Gastroesophageal sphincter (tissue), 4 donors: ENCODE data around the gene DCUN1D4. TPM values are rescaled to one million over a fixed set of nuclear protein-coding genes. Genes with fewer than 3 reads are reported as not detected.
A peak's percentile ranks its signal among the peaks of the same experiment; 100 is the strongest.

Experiments
- ATAC-seq: fragments of 150-250 bp; one replicate; pipeline ENCODE4 v1.9.1; 2016; ENCODE audit warnings: mild to moderate bottlenecking, moderate library complexity
- H3K27ac ChIP-seq, 4 donors: fragments of 200-600 bp; sonication (generic) in 3 of 4; 1 replicate in 3 of 4; 2 replicates in 1 of 4; pipeline ENCODE4 v1.5.1; 2016 to 2019
- H3K27me3 ChIP-seq: fragments of 200-600 bp; sonication (generic); one replicate; pipeline ENCODE4 v1.5.1; 2019
- H3K36me3 ChIP-seq, 2 donors: fragments of 200-600 bp; sonication (generic); one replicate each; pipeline ENCODE4 v1.5.1; 2019; ENCODE audit warnings: control low read depth in 1 of 2
- H3K4me1 ChIP-seq, 3 donors: fragments of 200-600 bp; sonication (generic); 1 replicate in 2 of 3; 2 replicates in 1 of 3; pipeline ENCODE4 v1.5.1; 2016 to 2019; ENCODE audit warnings: control low read depth in 2 of 3
- H3K4me3 ChIP-seq, 2 donors: fragments of 200-600 bp; sonication (generic); one replicate each; pipeline ENCODE4 v1.5.1; 2019; ENCODE audit warnings: mild to moderate bottlenecking in 1 of 2, moderate library complexity in 1 of 2
- H3K9me3 ChIP-seq, 3 donors: fragments of 200-600 bp; sonication (generic); one replicate each; pipeline ENCODE4 v1.5.1; 2017 to 2019; ENCODE audit warnings: control low read depth in 2 of 3
- CTCF ChIP-seq, 4 experiments: fragments of 200-600 bp in 2 of 4; fragments of 450-650 bp in 2 of 4; sonication (generic) in 1 of 4; IDR thresholded peaks; one replicate each; pipeline ENCODE4 v1.5.1; 2017 to 2019; ENCODE audit warnings: antibody characterized with exemption in 4 of 4, mild to moderate bottlenecking in 2 of 4, moderate library complexity in 2 of 4
- EP300 ChIP-seq: sonication (generic); formaldehyde crosslinking; IDR thresholded peaks from one replicate; pipeline ENCODE4 v1.6.1; 2017; ENCODE audit warnings: antibody characterized with exemption, mild to moderate bottlenecking
- POLR2A ChIP-seq, 2 donors: fragments of 450-650 bp; IDR thresholded peaks; one replicate each; pipeline ENCODE4 v1.6.1; 2017; ENCODE audit warnings: antibody characterized with exemption in 2 of 2, mild to moderate bottlenecking in 2 of 2, moderate library complexity in 1 of 2
- POLR2AphosphoS5 ChIP-seq: sonication (generic); formaldehyde crosslinking; IDR thresholded peaks from one replicate; pipeline ENCODE4 v1.6.1; 2017; ENCODE audit warnings: antibody characterized with exemption
- WGBS, 2 donors: methylation state at CpG; one replicate each; pipeline ENCODE4 v1.1.5; 2018; ENCODE audit warnings: low coverage in 1 of 2; 5-methylcytosine and 5-hydroxymethylcytosine counted together
- total RNA-seq, 4 donors: library from RNA; depleted of rRNA; stranded (reverse); fragments of >200 nt; gene quantifications; one replicate each; pipeline ENCODE4 v1.1.0, GENCODE V29; 2016

DCUN1D4 gene
- total RNA-seq, 4 donors from 2014 or later = 48.9 to 81.9 (median 51.0) TPM

- H3K4me3 ChIP-seq = no peak overlapping the region
- H3K9me3 ChIP-seq = no peaks in the 10 kb centered on the region
- peaks cover 0 to 31% (median 4%) of the 10 kb centered on the region in 3 donors for H3K4me1 ChIP-seq
- 79% methylated on average over 5 of the region's 5 CpGs; no CpG with 5 or more reads in 1 of the 2 donors for WGBS, 2 donors
- no peaks in the 10 kb centered on the region for H3K27me3 ChIP-seq
- no peak for ATAC-seq
- TF ChIP-seq POLR2A (IDR thresholded peaks at IDR 0.05) (no peak), EP300 (no peak), POLR2AphosphoS5 (no peak), CTCF (IDR thresholded peaks at IDR 0.05) (no peak)
- no peak overlapping the region for H3K27ac ChIP-seq
- H3K36me3 ChIP-seq = peaks cover 0 to 61% of the 10 kb centered on the region in 2 donors
Observed at GRCh38 chr4:51901363-51901762, 58.4 kb downstream of the DCUN1D4 start.

- 36 to 37% methylated on average over 5 to 7 of the region's 7 CpGs for WGBS, 2 donors
- Histone ChIP-seq H3K4me1 (peaks cover 0 to 40% (median 9%) of the 10 kb centered on the region in 3 donors), H3K9me3 (no peaks in the 10 kb centered on the region), H3K27ac (peak overlapping the region; percentile 24 to 43 (median 33)), H3K36me3 (peaks cover 0 to 60% of the 10 kb centered on the region in 2 donors), H3K4me3 (no peak overlapping the region), H3K27me3 (no peaks in the 10 kb centered on the region)
- ATAC-seq = no peak
- TF ChIP-seq CTCF (IDR thresholded peaks at IDR 0.05) (no peak), POLR2A (IDR thresholded peaks at IDR 0.05) (no peak), EP300 (no peak), POLR2AphosphoS5 (no peak)
Observed at GRCh38 chr4:51906167-51906958, 63.4 kb downstream of the DCUN1D4 start.

GRCh38 chr4:51907006-51907669, 64.2 kb downstream of the DCUN1D4 start:
- ATAC-seq = no peak
- Histone ChIP-seq H3K27me3 (no peaks in the 10 kb centered on the region), H3K36me3 (peaks cover 0 to 60% of the 10 kb centered on the region in 2 donors), H3K4me1 (peaks cover 0 to 40% (median 9%) of the 10 kb centered on the region in 3 donors), H3K9me3 (no peaks in the 10 kb centered on the region), H3K4me3 (no peak overlapping the region), H3K27ac (peak overlapping the region in 2 of 4 donors; percentile 19 to 24)
- 23 to 28% methylated on average over 3 of the region's 3 CpGs for WGBS, 2 donors
- no peak for TF ChIP-seq POLR2A (IDR thresholded peaks at IDR 0.05)
- no peak for TF ChIP-seq CTCF (IDR thresholded peaks at IDR 0.05)
- TF ChIP-seq POLR2AphosphoS5 = no peak
- TF ChIP-seq EP300 = no peak

GRCh38 chr4:51909236-51909703, 66.3 kb downstream of the DCUN1D4 start:
- Histone ChIP-seq H3K36me3 (peaks cover 0 to 72% of the 10 kb centered on the region in 2 donors), H3K27me3 (no peaks in the 10 kb centered on the region), H3K4me3 (no peak overlapping the region), H3K9me3 (no peaks in the 10 kb centered on the region), H3K27ac (no peak overlapping the region), H3K4me1 (peaks cover 0 to 37% (median 9%) of the 10 kb centered on the region in 3 donors)
- 99% methylated on average over 7 of the region's 7 CpGs; no CpG with 5 or more reads in 1 of the 2 donors for WGBS, 2 donors
- TF ChIP-seq CTCF (IDR thresholded peaks at IDR 0.05) (no peak), POLR2AphosphoS5 (no peak)
- no peak for ATAC-seq
